ENCODE data around the gene INPP5F.
A peak's percentile ranks its signal among the peaks of the same experiment; 100 is the strongest.

The INPP5F gene

GRCh38 chr10:119872860-119873681 lies 147.2 kb downstream of the INPP5F start:
- peak; percentile 88 for DNase-seq

GRCh38 chr10:119878524-119878923 lies 152.7 kb downstream of the INPP5F start:
- no peak for DNase-seq
